ENCODE data around the gene TCF7L2.

The TCF7L2 gene

DNA sequence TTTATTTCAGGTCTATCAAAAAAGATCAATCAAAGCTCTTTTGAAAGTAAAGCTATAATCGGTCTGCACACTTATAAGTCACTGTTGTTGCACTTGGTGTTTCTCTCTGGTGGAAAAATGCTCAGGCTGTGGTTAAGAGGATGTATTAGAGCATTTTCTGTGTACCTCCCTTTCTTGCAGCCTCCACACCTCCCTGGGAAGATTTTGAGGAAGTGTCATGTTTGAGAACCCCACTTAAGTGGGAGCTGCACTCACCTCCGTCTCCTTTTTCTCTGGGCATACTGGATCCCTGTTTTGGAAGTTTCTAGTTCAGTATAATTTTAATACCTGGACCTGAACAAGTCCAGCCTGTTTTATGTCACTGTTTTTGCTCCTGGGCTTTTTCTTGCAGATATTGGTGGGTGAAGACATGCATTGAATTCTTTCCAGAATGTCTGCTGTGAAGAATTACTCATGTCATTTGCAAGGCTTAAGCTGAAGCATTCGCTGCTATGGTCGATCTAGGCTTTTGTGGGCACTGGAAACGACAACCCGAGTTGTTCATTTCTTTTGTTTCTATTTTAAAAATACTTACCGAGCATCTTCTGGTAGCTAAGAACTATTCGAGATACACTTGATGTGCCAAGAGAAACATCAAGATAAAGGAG, 36.6 kb downstream of the TCF7L2 start:
- no peak for TF ChIP-seq TAF1 (IDR thresholded peaks at IDR 0.05; ENCODE audit: borderline replicate concordance, low read depth, low read length)
- TF ChIP-seq POLR2A (IDR thresholded peaks at IDR 0.05; ENCODE audit: low read depth, low read length): no peak
- no peak for TF ChIP-seq POLR2AphosphoS5 (IDR thresholded peaks at IDR 0.05; ENCODE audit: low read depth, low read length)
- FAIRE-seq: no peak
- no peak for DNase-seq (ENCODE audit: insufficient read length)

DNA sequence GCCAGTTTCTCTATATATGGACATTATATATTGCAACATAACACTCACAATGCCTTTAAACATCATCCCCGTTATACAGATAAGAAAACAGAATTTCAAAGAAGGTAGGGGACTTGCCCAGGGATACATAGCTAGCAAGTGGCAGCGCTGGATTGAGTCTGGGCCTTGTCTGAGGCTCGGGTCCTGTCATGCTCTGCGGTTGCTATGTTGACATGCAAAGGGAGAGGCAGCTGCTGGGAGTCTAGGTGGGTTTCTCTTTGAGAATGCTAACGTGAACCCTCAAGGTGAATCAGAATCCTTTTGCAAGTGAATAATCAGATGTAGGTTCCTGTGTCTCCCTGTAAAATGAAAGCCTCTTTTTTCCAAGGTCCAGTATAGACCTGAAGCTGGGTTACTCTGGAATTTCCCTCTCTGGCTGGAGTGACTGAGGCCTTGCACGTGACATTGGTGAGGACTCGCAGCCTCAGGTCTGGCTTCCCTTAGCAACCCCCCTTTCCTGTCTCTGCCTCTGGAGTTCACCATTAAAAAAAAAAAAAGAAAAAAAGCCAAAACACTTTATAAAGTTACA, 38.9 kb downstream of the TCF7L2 start:
- FAIRE-seq: no peak
- DNase-seq (ENCODE audit: insufficient read length): no peak
- TF ChIP-seq POLR2A (IDR thresholded peaks at IDR 0.05; ENCODE audit: low read depth, low read length): no peak

DNA sequence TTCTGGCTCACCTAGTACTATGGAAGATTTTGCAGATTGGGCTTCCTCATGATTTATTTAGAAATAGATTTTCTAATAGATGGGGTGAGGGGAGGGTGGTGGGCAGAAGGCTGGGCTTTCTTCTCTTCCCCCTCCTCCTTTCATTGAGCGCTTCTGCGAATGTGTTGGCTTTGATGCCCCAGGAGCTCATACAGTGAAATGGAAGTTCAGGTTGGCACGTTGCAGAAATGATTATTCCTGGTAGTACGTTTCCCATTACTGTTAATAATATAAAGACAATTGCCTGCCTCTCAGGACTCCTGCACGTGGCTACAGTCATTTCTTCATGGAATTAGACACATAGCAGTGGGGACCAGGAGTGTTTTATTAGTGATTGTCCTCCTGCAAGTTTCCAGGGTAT, 39.8 kb downstream of the TCF7L2 start:
- TF ChIP-seq TAF1 (IDR thresholded peaks at IDR 0.05; ENCODE audit: borderline replicate concordance, low read depth, low read length): no peak
- no peak for TF ChIP-seq POLR2A (IDR thresholded peaks at IDR 0.05; ENCODE audit: low read depth, low read length)
- no peak for TF ChIP-seq POLR2AphosphoS5 (IDR thresholded peaks at IDR 0.05; ENCODE audit: low read depth, low read length)
- no peak for FAIRE-seq
- no peak for DNase-seq (ENCODE audit: insufficient read length)

- DNase-seq (ENCODE audit: insufficient read length) (no peak), FAIRE-seq (no peak)
- TF ChIP-seq TAF1 (IDR thresholded peaks at IDR 0.05; ENCODE audit: borderline replicate concordance, low read depth, low read length) (no peak), POLR2AphosphoS5 (IDR thresholded peaks at IDR 0.05; ENCODE audit: low read depth, low read length) (no peak), POLR2A (IDR thresholded peaks at IDR 0.05; ENCODE audit: low read depth, low read length) (no peak)
Measured at GRCh38 chr10:112990271-112990670, 40.2 kb downstream of the TCF7L2 start.

DNA sequence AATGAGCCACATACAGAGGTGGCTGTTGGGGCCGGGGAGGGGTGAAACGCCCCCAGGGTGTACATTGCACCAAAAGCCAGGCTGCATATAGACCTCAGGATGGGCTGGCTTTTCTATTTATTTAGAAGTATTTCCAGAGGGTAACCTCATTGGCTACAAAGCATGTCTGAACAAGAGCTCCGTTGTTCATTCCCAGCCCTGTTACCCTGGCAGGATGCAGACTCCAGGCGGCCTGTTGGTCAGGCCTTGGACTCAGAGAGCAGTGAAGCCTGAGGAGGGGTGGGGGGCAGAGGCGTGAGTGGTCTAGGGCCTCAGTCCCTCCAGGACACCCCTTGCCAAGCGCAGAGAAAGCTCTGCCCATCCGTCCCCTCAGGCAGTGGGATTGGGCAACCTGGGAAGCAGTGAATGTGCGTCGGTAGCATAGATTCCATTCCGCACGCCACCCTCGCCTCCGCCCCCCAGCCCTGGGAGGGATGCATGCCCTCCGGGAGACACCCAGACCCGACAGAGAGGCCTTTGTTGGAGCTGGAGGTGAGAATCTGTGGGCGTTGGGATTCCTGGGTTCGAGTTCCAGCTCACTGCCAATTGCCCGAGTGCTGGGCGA, 41.9 kb downstream of the TCF7L2 start:
- DNase-seq (ENCODE audit: insufficient read length): no peak
- FAIRE-seq: no peak
- TF ChIP-seq TAF1 (IDR thresholded peaks at IDR 0.05; ENCODE audit: borderline replicate concordance, low read depth, low read length) (no peak), POLR2AphosphoS5 (IDR thresholded peaks at IDR 0.05; ENCODE audit: low read depth, low read length) (no peak), POLR2A (IDR thresholded peaks at IDR 0.05; ENCODE audit: low read depth, low read length) (no peak)

DNA sequence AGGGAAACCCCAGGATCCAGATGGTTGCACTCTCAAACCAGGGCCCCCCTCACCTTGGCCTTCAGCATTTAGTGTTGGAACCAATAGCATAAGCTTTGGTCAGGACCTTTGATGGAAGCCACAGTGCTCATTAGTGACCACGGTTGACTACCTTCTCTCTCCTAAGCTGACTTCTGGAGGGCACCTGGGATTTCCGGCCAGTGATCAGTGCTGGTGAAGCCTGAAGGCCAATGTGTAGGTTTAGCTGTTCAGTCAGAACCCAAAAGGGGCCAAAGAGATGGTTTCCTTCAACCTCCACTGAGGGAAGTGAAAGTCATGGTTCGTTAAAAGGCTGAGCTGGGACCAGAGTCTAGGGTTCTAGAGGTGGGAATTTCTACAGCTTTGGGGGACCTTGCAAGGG, 46.4 kb downstream of the TCF7L2 start:
- no peak for DNase-seq (ENCODE audit: insufficient read length)
- FAIRE-seq: no peak
- TF ChIP-seq POLR2A (IDR thresholded peaks at IDR 0.05; ENCODE audit: low read depth, low read length) (no peak), POLR2AphosphoS5 (IDR thresholded peaks at IDR 0.05; ENCODE audit: low read depth, low read length) (no peak)

GRCh38 chr10:112999102-112999501, 49.1 kb downstream of the TCF7L2 start:
- FAIRE-seq: no peak
- no peak for TF ChIP-seq POLR2AphosphoS5 (IDR thresholded peaks at IDR 0.05; ENCODE audit: low read depth, low read length)
- no peak for TF ChIP-seq TAF1 (IDR thresholded peaks at IDR 0.05; ENCODE audit: borderline replicate concordance, low read depth, low read length)
- TF ChIP-seq POLR2A (IDR thresholded peaks at IDR 0.05; ENCODE audit: low read depth, low read length): no peak

GRCh38 chr10:113000442-113000841, 50.4 kb downstream of the TCF7L2 start:
- DNase-seq (ENCODE audit: insufficient read length) (no peak), FAIRE-seq (no peak)
- TF ChIP-seq TAF1 (IDR thresholded peaks at IDR 0.05; ENCODE audit: borderline replicate concordance, low read depth, low read length): no peak
- TF ChIP-seq POLR2AphosphoS5 (IDR thresholded peaks at IDR 0.05; ENCODE audit: low read depth, low read length): no peak
- TF ChIP-seq POLR2A (IDR thresholded peaks at IDR 0.05; ENCODE audit: low read depth, low read length): no peak

More at GRCh38 chr10:112999102-112999501, 49.1 kb downstream of the TCF7L2 start:
- DNase-seq (ENCODE audit: insufficient read length): no peak

DNA sequence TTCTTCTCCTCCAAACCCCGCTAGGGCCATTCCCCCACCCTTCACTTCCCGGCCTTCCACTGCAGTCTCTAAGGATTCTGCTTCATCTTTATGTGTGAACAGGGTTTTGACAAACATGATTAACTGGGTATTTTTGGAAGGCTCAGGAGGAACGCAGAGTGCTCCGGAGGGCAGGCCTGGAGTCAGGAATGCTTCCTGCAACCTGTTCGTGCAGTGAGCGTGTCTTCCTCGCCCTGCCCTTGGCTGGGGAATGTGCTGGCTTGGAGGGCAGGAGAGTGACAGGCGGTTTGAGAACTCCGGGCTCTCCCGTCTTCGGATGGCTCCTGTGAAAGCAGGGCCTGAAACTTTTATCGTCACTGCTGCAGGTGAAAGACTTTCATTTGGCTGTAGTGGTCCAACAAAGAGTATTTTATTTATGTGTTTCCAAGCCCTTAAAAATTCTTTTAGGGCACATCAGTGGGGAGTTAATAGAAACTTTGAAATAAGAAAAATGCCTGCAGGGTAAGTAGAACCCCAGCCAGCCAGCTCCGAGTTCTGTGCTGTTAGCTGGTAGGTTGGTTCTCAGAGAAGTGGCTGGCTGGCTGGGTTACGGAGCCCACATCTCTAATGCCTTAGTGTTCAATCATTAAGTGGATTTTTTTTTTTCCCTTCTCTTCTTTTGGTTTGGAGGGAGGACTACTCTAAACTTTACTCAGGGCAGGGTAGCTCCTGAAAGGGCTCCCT, 51.0 kb downstream of the TCF7L2 start:
- FAIRE-seq: no peak
- no peak for DNase-seq (ENCODE audit: insufficient read length)
- TF ChIP-seq TAF1 (IDR thresholded peaks at IDR 0.05; ENCODE audit: borderline replicate concordance, low read depth, low read length) (no peak), POLR2AphosphoS5 (IDR thresholded peaks at IDR 0.05; ENCODE audit: low read depth, low read length) (no peak), POLR2A (IDR thresholded peaks at IDR 0.05; ENCODE audit: low read depth, low read length) (no peak)

DNA sequence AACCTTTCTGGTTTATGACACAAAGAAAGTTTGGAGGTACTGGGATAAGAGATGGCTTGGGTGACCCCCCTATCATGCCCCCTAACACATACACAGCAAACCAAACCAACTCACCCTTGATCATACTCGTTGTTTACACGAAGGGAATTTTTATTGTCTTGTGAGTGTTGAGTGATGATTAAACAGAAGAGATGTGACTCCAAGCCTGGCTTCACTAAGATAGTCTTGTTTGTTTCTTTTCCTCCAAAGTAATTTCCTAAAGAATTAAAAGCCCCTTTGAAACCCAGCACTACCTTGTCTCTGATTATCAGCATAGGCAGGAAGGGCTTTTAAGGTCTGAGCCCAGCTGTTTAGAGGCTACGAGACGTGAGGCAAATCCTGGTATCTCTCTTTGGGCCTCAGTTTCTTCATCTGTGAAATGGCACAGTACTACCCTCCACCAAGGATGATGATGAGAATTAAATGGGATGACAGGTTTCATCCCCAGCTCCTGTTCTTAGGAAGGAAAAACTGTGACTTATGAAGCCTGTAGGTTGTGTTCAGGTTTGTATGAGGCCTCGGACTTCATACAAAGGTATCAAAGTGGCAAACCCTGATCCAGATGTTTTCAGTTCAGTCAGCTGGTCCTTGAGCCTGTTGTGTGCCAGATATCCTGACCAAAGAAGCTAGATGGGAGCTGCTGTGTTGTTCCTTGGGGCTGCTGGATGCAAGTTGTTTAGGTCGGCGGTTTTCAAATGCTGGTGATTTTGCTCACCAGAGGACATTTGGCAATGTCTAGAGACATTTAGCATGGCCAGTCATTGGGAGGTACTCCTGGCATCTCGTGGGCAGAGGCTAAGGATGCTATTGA, 51.8 kb downstream of the TCF7L2 start:
- no peak for FAIRE-seq
- TF ChIP-seq TAF1 (IDR thresholded peaks at IDR 0.05; ENCODE audit: borderline replicate concordance, low read depth, low read length): no peak
- TF ChIP-seq POLR2A (IDR thresholded peaks at IDR 0.05; ENCODE audit: low read depth, low read length): no peak
- TF ChIP-seq POLR2AphosphoS5 (IDR thresholded peaks at IDR 0.05; ENCODE audit: low read depth, low read length): no peak
- DNase-seq (ENCODE audit: insufficient read length): no peak

DNA sequence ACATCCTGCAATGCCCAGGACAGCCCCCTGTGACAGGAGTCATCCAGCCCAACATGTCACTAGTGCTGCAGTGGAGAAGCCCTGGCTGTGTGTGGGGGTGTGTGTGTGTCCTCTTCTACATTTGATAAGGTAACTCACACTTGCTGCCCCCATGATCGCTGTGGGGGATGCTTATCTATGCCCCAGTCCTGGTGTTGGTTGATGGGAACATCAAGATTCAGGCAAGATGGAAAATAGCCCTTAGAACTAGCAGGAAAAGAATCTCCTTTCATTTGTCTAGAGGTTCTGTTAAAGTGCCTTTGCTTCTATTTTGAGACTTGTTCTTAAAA, 52.4 kb downstream of the TCF7L2 start:
- FAIRE-seq (no peak), DNase-seq (ENCODE audit: insufficient read length) (no peak)
- no peak for TF ChIP-seq POLR2AphosphoS5 (IDR thresholded peaks at IDR 0.05; ENCODE audit: low read depth, low read length)
- TF ChIP-seq TAF1 (IDR thresholded peaks at IDR 0.05; ENCODE audit: borderline replicate concordance, low read depth, low read length): no peak

All from GM12892 (cell line).